Measurements from ENCODE around the gene TAF7L.
"Not testable (repeated sequence)": the region's sequence is repeated elsewhere in the genome, so short reads cannot be mapped to it uniquely, and the experiment has no call there.

Gene TAF7L

GRCh38 chrX:101303790-101304189 lies 12.7 kb upstream of the TAF7L start:
- H3K4me1 ChIP-seq (ENCODE audit: low read length) = no peaks in the 10 kb centered on the region
- H3K36me3 ChIP-seq (replicated peaks; ENCODE audit: insufficient read depth, low read length) = no peaks in the 10 kb centered on the region
- no peak overlapping the region for H3K4me3 ChIP-seq (ENCODE audit: low read length)
- H3K9me3 ChIP-seq (replicated peaks; ENCODE audit: insufficient read depth, low read length) = no peaks in the 10 kb centered on the region
- H3K9me2 ChIP-seq (replicated peaks; ENCODE audit: insufficient read depth, low read length) = no peaks in the 10 kb centered on the region
- H3K4me2 ChIP-seq (ENCODE audit: low read depth, low read length) = no peak overlapping the region
- H3K27me3 ChIP-seq (replicated peaks; ENCODE audit: insufficient read depth, low read length) = no peaks in the 10 kb centered on the region
- no peak for TF ChIP-seq EZH2phosphoT487 (IDR thresholded peaks at IDR 0.05; ENCODE audit: low read length)
- TF ChIP-seq CTCF (IDR thresholded peaks at IDR 0.05; ENCODE audit: low read length) = no peak
- no peak for TF ChIP-seq EZH2 (optimal IDR thresholded peaks at IDR 0.05; ENCODE audit: low read depth, low read length)
- DNase-seq = no peak
- no peak overlapping the region for H2AFZ ChIP-seq (ENCODE audit: low read length)
- no peaks in the 10 kb centered on the region for H3K79me2 ChIP-seq (ENCODE audit: low read length)
- no peak overlapping the region for H3K9ac ChIP-seq (ENCODE audit: low read length)
- H3K27ac ChIP-seq (ENCODE audit: low read length) = no peak overlapping the region
- H3F3A ChIP-seq (ENCODE audit: insufficient read depth, low read length) = no peaks in the 10 kb centered on the region
- no peaks in the 10 kb centered on the region for H4K20me1 ChIP-seq (ENCODE audit: insufficient read depth, low read length)

- not testable (repeated sequence) for H3K9me3 ChIP-seq (replicated peaks; ENCODE audit: insufficient read depth, low read length); H3K4me3 ChIP-seq (ENCODE audit: low read length); H3F3A ChIP-seq (ENCODE audit: insufficient read depth, low read length); H3K4me2 ChIP-seq (ENCODE audit: low read depth, low read length); H3K79me2 ChIP-seq (ENCODE audit: low read length); H2AFZ ChIP-seq (ENCODE audit: low read length); H3K4me1 ChIP-seq (ENCODE audit: low read length); H3K27me3 ChIP-seq (replicated peaks; ENCODE audit: insufficient read depth, low read length); H3K9me2 ChIP-seq (replicated peaks; ENCODE audit: insufficient read depth, low read length); H3K36me3 ChIP-seq (replicated peaks; ENCODE audit: insufficient read depth, low read length); DNase-seq; H3K27ac ChIP-seq (ENCODE audit: low read length); H3K9ac ChIP-seq (ENCODE audit: low read length); H4K20me1 ChIP-seq (ENCODE audit: insufficient read depth, low read length)
These were observed 4.5 kb upstream of the TAF7L start for GRCh38 chrX:101295603-101296002.

- Histone ChIP-seq H3K27ac (ENCODE audit: low read length) (no peak overlapping the region), H3K9ac (ENCODE audit: low read length) (no peak overlapping the region), H2AFZ (ENCODE audit: low read length) (no peak overlapping the region), H4K20me1 (ENCODE audit: insufficient read depth, low read length) (no peaks in the 10 kb centered on the region), H3K36me3 (replicated peaks; ENCODE audit: insufficient read depth, low read length) (no peaks in the 10 kb centered on the region), H3K4me1 (ENCODE audit: low read length) (no peaks in the 10 kb centered on the region), H3K9me2 (replicated peaks; ENCODE audit: insufficient read depth, low read length) (no peaks in the 10 kb centered on the region), H3K27me3 (replicated peaks; ENCODE audit: insufficient read depth, low read length) (no peaks in the 10 kb centered on the region), H3K4me3 (ENCODE audit: low read length) (no peak overlapping the region), H3F3A (ENCODE audit: insufficient read depth, low read length) (no peaks in the 10 kb centered on the region), H3K4me2 (ENCODE audit: low read depth, low read length) (no peak overlapping the region), H3K79me2 (ENCODE audit: low read length) (no peaks in the 10 kb centered on the region), H3K9me3 (replicated peaks; ENCODE audit: insufficient read depth, low read length) (no peaks in the 10 kb centered on the region)
- TF ChIP-seq EZH2 (optimal IDR thresholded peaks at IDR 0.05; ENCODE audit: low read depth, low read length) (no peak), CTCF (IDR thresholded peaks at IDR 0.05; ENCODE audit: low read length) (peak; percentile 54)
- peak; percentile 37 for DNase-seq
These were observed 3.7 kb downstream of the TAF7L start for GRCh38 chrX:101287402-101287801.

- Histone ChIP-seq H3K36me3 (replicated peaks; ENCODE audit: insufficient read depth, low read length) (no peaks in the 10 kb centered on the region), H3K9me2 (replicated peaks; ENCODE audit: insufficient read depth, low read length) (no peaks in the 10 kb centered on the region), H3K9me3 (replicated peaks; ENCODE audit: insufficient read depth, low read length) (no peaks in the 10 kb centered on the region), H3K27ac (ENCODE audit: low read length) (no peak overlapping the region), H3F3A (ENCODE audit: insufficient read depth, low read length) (no peaks in the 10 kb centered on the region), H3K79me2 (ENCODE audit: low read length) (no peaks in the 10 kb centered on the region), H3K4me1 (ENCODE audit: low read length) (no peaks in the 10 kb centered on the region), H3K27me3 (replicated peaks; ENCODE audit: insufficient read depth, low read length) (no peaks in the 10 kb centered on the region), H3K4me3 (ENCODE audit: low read length) (no peak overlapping the region), H3K9ac (ENCODE audit: low read length) (no peak overlapping the region), H2AFZ (ENCODE audit: low read length) (no peak overlapping the region), H4K20me1 (ENCODE audit: insufficient read depth, low read length) (no peaks in the 10 kb centered on the region), H3K4me2 (ENCODE audit: low read depth, low read length) (no peak overlapping the region)
- no peak for TF ChIP-seq CTCF (IDR thresholded peaks at IDR 0.05; ENCODE audit: low read length)
- no peak for TF ChIP-seq EZH2phosphoT487 (IDR thresholded peaks at IDR 0.05; ENCODE audit: low read length)
- TF ChIP-seq EZH2 (optimal IDR thresholded peaks at IDR 0.05; ENCODE audit: low read depth, low read length) = no peak
- no peak for DNase-seq
These were observed 14.9 kb downstream of the TAF7L start for GRCh38 chrX:101276238-101276637.

Measured in MM.1S (cell line).